ENCODE results near the gene CMC4.

CMC4 gene

GRCh38 chrX:155070975-155071693, at the start of gene CMC4, which contains the start of the genes BRCC3 and MTCP1:
CMC4 (minus strand) TSS chrX:155071136; CDS start chrX:155064023, 7,113 bp downstream.
BRCC3 (plus strand) TSS chrX:155071508; CDS start chrX:155071528, 20 bp downstream.
MTCP1 (minus strand) TSS chrX:155071136; CDS start chrX:155066010, 5,126 bp downstream.
- peak; percentile 95 for DNase-seq

DNA sequence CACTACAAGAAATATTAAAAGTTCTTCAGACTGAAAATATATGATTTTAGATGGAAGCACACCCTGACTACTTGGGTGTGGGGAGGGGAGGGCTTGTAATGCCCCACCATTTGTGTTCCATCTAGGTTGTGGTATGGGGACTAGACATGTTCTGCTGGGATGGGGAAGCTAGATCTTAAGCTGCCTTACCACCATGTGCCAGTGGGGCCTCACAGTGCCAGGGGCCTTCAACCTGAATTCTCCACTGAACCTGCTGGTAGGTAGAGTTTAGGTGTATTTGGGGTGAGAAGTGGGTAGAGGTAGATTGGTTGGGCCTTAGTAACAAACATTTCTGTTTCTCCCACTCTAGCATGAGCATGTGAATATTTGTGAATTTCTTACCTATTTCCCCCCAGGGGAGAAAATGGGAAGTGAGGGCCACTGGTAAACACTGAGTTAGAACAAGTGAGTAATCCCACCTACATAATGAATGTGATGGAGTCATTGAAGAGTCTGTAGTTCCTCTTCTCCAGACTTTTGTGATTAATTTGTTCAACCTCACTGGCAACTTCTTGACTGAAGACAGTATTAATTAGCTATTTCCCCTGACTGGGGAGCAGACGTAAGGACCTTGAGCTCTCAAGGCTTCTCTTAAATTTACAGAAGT, 44.4 kb upstream of the CMC4 start:
- no peak for DNase-seq

DNA sequence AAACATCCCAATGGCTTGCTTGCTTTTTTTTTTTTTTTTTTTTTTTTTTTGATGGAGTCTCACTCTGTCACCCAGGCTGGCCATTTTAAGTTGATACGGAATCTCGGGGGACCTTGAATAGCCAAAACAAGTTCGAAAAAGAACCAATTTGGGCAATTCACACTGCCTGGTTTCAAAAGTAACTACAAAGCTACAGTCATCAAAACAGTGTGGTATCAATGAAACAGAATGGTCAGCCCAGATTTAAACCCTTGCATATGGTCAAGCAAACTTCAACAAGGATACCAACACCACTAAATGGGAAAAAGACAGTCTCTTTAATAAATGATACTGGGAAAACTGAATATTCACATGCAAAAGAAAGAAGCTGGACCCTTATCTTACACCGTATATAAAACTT, 42.2 kb upstream of the CMC4 start:
- no peak for DNase-seq

DNA sequence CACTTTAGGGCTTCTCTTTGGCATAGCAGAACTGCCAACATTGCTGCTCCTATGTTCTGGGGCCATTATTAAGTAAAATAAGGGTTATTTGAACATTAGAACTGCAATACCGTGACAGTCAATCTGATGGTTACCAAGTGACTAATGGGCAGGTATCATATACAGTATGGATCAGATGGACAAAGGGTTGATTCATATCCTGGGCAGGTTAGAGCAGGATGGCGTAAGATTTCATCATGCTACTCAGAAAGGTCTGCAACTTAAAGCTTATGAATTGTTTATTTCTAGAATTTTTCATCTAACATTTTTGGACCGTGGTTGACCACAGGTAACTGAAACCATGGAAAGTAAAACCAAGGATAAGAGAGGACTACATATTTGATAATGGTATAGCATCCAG, 41.2 kb upstream of the CMC4 start:
- no peak for DNase-seq

- no peak for DNase-seq
Measured at GRCh38 chrX:155108427-155108826, 37.5 kb upstream of the CMC4 start.

DNA sequence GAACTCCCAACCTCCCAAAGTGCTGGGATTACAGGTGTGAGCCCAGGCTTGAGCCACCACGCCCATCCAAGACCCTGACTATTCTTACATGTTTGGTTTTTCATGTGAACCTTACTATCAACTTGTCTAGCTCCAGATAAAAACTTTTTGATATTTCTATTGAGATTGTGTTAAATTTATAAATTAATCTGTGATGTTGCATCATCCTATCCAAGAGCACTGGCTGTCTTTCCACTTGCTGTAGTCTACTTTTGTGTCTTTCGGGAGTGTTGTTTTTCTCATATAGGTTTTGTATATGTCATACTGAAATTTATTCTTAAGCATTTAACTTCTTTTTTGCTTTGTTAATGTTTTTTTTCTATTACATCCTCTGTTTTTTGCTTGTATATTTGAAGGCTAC, 35.0 kb upstream of the CMC4 start:
- no peak for DNase-seq

GRCh38 chrX:155094468-155095061, 23.6 kb upstream of the CMC4 start:
- no peak for DNase-seq

DNA sequence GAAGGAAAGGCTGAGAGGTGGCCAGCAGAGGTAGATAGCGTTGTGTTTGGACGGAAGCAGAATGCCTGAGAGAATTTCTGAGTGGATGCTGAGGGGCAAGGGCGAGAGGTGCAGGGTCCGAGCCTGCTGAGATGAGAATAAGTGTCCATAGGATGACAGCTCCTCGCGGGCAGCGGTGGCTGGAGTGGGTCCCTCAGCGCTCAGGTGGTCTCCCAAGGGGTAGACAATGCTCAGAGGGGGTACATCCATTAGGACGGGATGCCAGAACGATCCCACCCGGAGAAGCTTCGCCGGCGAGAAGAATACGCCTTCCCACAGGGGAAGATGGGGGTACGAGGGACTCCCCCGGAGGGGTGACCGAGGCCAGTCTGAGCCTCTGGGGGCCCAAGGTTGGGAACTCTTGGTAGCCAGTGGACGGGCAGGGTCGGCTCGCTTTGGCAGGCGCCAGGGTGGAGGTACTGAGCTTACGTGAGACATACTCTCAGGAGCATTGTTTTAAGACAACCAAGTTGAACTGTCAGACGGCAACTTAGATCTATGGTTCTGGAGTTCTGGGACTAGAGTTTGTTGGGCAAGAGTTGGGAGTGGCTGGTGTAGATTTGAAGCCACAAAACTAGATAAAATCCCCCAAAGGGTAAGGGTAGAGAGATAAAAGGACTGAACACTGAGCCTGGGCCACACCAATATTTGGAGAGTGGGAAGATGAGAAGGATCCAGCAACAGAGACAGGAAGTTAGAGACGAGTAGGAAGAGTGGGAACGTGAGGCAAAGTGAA, 16.2 kb upstream of the CMC4 start:
- no peak for DNase-seq

DNA sequence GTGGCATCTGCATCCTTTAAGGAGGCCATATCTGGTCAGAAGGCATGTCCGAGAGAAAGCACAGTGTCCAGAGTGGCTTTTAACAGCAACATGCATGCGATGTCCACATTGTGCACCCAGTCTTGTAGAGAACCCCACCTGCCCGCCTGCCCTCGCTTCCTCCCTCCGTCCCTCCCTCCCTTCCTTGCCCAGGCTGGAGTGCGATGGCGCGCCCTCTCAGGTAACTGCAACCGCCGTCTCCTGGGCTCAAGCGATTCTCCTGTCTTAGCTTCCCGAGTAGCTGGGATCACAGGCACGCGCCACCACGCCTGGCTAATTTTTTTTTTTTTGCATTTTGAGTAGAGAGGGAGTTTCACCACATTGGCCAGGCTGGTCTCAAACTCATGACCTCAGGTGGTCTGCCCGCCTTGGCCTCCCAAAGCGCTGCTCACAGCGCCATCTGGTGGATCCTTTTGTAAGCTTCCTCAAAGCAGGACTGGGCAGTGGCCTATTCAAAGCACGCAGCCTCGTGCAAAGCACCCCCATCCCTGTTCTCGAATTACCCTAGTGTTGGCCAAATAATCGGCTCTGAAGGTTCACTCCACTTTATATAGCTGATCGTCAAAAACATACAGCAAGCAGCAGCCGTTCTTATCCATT, 15.4 kb upstream of the CMC4 start:
- DNase-seq: no peak

DNA sequence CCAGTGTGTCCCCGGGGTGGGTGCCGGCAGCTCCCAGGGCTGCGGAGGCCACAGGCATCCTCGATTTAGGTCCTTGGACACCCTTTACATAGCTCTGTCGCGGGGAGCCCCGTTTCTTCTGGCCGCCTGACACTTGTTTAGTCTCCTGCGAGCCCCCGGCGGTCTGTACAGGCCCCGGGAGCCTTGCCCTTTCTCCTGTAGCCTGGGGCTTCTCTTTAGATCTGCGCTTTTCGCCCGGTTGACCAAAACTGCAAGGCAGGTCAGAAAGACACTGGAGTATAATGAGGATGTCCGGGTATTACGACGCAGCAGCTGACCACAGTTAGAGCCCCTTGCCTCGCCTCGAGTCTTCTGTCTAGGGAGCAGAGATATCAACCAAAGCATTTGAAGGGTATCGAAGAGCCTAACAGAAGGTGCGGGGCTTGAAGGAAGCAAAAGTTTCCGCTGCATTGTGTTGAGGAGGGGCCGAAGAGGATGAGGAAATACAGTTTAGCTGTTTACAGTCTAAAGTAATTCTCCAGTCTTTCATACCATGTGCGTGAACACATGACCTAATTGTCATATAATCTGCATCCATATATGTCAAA, 851 bp upstream of the CMC4 start:
- no peak for DNase-seq

GRCh38 chrX:155070663-155070974, 317 bp downstream of the CMC4 start:
- DNase-seq: peak; percentile 36

DNA sequence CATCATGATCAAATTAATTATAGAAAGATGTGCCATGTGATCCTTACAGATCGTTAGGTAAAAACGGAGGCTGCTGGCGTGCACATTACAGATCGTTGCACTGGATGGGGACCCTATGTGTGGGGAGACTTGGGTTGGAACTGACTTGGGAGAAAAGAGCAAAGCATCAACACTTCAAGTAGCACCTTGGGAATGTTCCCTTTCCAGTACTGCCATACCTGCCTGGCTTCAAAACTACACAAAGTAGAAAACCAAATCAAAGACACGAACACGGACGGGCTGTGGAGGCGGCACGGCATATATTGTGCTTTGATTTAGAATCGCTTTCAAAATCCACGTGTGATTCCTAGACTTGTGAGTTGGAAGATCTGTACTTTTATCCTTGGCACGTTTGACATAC, 898 bp downstream of the CMC4 start:
- DNase-seq: peak; percentile 1

DNA sequence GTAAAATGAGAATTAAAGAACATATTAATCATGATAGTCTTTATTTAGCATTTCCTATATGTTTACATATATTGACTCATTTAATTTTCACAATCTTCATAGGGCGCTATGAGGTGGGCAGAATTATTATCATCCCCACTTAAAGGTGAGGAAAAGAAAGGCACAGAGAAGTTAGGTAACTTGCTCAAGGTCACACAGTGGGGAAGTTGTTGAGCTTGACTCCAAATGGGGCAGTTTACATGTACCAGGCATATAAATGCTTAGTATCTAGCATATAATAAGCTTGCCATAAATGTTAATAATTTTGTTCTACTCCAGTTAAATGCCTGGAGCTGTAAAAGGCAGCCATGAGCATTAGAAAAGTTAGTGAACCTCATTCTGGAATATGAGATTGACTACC, 1.5 kb downstream of the CMC4 start:
- no peak for DNase-seq

GRCh38 chrX:155068165-155068564, 2.8 kb downstream of the CMC4 start:
- DNase-seq: no peak

GRCh38 chrX:155065035-155065734, 5.8 kb downstream of the CMC4 start:
- no peak for DNase-seq

- DNase-seq: no peak
Measured at GRCh38 chrX:155061760-155062159, 9.2 kb downstream of the CMC4 start.

DNA sequence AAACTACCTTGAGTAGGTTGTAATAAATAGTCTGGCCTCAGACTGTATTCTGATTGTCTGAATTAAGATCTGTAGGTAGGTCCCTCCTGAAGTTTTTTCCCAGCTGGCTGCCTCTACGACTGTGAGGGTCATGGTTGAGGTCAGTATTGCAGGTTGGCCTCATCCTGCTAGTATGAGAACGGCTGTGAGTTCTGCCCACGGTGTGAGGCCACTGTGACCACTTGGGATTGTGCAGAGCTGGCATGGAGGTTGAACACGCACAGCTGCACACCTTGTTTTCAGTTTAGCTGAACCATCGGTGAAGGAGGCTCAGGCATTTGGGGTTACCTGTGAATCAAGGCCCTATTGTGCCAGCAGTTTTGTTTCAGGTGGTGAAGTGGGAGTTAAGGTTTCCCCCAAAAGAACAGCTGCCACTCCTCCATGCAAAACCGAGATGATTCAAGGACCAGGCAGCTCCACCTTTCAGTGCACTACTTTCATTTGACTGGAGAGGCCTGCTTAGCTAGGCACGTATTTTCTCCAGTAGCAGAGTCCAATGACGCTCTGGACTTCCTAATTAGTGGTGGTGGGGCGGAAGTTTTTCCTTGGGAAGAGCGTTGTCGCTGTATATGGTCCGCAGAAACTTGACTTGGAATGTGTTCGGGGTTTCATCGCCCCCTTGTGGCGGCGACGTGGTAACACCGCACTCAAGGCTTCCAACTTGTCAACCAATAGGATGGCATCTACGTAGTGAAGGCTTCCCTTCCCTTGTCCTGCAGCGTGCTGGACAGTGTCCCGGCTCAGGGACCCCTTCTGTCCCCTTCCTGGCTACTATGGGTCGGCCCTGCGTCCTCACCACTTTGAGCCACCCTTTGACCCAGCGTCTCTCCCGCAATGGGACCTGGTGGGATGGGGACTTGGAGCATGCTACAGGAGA, 13.8 kb downstream of the CMC4 start:
- DNase-seq: peak; percentile 52

- DNase-seq: no peak
Measured at GRCh38 chrX:155056471-155056870, 14.5 kb downstream of the CMC4 start.

DNA sequence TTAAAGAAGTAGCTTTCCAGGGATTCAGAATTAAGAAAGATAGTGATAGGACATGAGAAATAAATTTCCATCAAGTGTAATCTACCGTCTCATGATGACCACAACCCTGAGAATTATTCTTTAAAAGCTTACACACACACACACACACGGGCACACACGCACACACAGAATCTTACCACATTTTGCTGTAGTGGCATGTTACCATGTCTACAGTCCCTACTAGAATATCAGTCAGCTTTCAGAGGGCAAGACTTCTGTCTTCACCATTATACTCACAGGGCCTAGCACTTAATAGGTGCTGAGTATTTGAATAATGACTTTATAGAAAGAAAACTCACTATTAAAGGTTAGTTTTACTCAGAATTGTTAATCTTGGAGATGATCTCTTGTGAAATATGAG, 15.4 kb downstream of the CMC4 start:
- no peak for DNase-seq

- DNase-seq: no peak
Measured at GRCh38 chrX:155054255-155054654, 16.7 kb downstream of the CMC4 start.

DNA sequence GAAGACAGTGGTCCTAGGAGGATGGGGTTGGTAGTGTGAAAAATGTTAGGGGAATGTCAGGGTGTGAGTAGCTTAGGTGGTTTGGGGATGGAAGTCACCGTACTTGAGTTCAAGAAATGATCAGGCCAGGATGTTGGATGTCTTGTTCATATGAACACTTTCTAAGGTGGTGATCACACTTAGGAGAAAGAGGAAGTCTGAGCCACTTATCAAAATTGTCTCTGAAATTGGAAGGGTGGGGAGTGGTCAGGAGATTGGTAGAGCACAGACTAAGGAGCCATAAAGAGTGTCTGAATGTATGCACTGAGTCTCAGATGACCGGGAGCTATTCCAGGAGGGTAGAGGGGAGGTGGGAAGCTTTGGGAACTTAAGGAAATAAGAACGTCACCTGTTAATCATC, 17.3 kb downstream of the CMC4 start:
- DNase-seq: no peak
